ENCODE data around the gene ACOX3.
"Not testable (repeated sequence)": the region's sequence is repeated elsewhere in the genome, so short reads cannot be mapped to it uniquely, and the experiment has no call there.

Gene ACOX3

DNA sequence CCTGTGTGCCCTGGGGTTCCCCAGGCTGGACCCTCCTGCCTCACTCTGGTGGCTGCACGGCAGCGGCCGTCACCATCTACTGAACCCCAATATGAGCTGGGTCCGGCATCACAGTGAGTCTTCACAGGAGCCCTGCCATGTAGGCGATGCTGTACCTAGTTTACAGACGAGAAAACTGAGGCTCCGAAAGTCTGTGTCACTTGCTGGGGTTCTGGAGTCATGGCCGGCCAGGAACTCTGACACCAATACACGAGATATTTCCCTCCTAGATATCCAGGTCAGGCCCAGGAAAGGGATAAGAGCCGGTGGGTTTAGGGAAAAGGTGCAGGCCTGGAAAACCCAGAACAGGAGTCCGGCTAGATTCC lies 96.6 kb downstream of the ACOX3 start:
- no peak overlapping the region for H3K4me3 ChIP-seq (ENCODE audit: low read depth, low read length)
- TF ChIP-seq, protein P1, sequence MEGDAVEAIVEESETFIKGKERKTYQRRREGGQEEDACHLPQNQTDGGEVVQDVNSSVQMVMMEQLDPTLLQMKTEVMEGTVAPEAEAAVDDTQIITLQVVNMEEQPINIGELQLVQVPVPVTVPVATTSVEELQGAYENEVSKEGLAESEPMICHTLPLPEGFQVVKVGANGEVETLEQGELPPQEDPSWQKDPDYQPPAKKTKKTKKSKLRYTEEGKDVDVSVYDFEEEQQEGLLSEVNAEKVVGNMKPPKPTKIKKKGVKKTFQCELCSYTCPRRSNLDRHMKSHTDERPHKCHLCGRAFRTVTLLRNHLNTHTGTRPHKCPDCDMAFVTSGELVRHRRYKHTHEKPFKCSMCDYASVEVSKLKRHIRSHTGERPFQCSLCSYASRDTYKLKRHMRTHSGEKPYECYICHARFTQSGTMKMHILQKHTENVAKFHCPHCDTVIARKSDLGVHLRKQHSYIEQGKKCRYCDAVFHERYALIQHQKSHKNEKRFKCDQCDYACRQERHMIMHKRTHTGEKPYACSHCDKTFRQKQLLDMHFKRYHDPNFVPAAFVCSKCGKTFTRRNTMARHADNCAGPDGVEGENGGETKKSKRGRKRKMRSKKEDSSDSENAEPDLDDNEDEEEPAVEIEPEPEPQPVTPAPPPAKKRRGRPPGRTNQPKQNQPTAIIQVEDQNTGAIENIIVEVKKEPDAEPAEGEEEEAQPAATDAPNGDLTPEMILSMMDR (IDR thresholded peaks at IDR 0.05; ENCODE audit: borderline replicate concordance, insufficient read depth, low read depth, low read length): no peak

DNA sequence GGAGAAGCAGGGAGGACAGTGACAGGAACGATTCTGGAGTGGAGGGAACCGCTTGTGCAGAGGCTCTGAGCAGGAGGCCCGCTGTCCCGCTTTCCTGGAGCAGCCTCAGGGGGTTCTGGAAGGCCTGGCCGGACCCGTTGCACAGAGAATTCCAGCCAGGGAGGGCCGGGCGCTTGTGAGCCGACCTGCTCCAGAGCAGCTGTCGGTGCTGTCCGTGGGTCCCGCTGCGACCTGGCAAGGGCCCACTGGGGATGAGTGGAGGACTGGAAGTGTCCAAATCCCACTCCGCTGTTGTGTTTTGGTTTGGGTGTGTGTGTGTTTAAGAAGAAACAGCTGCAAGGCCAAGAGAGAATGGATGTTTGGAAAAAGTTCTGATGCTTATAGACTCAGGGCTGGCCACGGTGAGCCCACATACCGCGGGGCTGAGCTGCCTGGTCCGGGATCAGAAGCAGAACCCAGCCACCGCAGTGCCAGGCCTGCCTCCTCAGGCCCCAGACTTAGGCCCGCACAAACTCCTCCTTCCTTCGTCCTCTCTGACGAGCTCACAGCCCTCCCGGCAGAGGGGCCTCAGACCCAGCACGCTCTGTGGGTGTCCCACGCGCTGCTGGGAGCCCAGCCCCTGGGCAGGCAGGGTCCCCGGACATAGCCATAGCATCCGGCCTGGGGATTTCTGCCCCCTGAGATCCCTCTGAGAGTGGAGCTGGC lies 97.1 kb downstream of the ACOX3 start:
- TF ChIP-seq, protein P1 (IDR thresholded peaks at IDR 0.05; ENCODE audit: borderline replicate concordance, insufficient read depth, low read depth, low read length): no peak
- H3K4me3 ChIP-seq (ENCODE audit: low read depth, low read length): no peak overlapping the region

DNA sequence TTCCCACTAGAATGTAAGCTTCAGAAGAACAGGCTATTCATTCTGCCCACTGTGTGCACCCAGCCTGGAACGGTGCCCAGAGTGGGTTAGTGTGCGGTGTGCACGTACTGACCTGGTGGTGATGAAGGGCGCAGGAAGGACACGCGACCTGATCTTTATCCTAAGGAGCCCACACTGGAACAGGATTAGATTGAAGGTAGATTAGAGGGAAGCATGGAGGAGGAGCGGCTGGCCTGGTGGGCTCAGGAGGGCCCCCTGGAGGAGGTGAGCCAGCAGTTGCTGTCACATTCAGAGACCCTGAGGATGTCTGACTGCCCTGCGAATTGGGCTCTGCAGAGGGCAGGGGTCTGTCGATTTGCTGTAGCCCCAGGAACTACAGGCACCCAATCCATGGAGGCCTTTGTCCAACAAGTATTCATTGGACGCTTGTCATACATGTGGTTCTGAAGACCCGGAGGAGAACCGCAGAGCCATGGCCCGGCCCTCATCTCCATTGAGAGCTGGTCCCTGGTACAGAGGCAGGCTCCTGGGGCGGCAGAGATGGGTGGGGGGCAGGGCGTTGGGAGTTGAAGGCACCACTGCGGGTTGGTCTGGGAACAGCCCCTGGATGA lies 97.8 kb downstream of the ACOX3 start:
- H3K4me3 ChIP-seq (ENCODE audit: low read depth, low read length): no peak overlapping the region
- TF ChIP-seq, protein P1 (IDR thresholded peaks at IDR 0.05; ENCODE audit: borderline replicate concordance, insufficient read depth, low read depth, low read length): 0 out of 2 replicates have a peak, but pooled peaks have one; percentile 3

DNA sequence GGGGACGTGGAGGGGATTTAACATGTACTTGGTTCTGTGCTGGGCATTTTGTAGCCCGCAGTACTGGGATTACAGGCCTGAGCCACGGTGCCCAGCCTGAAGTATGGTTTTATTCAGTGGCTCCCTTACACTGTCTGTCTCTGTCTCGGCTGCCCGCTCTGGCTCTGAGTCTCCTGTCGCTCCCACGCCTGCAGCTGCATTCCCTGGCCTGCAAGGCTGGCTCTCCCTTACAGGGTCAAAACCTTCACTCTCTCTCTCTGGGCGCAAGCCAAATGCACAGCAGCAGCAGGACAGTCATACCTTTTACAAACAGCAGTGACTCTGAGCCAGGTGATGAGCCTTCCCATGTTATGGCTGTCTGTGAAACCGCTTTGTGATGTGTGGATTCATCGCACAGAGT lies 98.8 kb downstream of the ACOX3 start:
- TF ChIP-seq, protein P1 (IDR thresholded peaks at IDR 0.05; ENCODE audit: borderline replicate concordance, insufficient read depth, low read depth, low read length): no peak
- H3K4me3 ChIP-seq (ENCODE audit: low read depth, low read length): no peak overlapping the region

DNA sequence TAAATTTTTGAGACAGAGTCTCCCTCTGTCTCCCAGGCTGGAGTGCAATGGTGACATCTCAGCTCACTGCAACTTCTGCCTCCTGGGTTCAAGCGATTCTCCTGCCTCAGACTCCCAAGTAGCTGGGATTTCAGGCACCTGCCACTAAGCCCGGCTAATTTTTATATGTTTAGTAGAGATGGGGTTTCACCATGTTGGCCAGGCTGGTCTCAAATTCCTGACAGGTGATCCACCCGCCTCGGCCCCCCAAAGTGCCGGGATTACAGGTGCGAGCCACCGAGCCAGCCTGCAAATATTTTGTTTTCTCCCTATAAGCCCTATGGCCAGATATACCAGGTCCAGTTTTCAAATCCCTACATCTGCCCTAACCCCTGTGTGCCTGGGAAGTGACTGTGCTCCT lies 99.2 kb downstream of the ACOX3 start:
- not testable (repeated sequence) for H3K4me3 ChIP-seq (ENCODE audit: low read depth, low read length)

DNA sequence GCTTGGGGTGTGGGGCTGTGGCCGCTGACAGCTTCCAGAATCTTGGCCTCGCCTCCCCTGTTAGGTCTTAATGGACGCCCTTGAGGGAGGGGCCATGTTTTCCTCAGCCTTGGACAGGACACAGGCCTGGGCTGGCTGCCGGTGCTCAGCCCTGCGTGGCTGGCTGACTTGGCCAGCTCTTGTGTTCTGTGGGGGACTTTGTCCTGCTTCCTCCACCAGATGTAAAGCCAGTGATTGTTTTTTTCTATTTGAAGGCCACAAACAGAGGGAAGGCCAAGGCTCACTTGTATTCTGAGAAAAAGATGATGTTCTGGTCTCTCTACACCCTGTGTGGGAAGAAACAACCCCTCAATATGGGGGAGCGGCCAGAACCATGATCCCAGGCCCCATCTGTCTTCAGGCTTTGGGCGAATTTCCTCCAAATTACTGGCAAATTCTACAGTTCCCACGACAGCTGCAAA lies 99.7 kb downstream of the ACOX3 start:
- no peak overlapping the region for H3K4me3 ChIP-seq (ENCODE audit: low read depth, low read length)
- TF ChIP-seq, protein P1 (IDR thresholded peaks at IDR 0.05; ENCODE audit: borderline replicate concordance, insufficient read depth, low read depth, low read length): no peak

DNA sequence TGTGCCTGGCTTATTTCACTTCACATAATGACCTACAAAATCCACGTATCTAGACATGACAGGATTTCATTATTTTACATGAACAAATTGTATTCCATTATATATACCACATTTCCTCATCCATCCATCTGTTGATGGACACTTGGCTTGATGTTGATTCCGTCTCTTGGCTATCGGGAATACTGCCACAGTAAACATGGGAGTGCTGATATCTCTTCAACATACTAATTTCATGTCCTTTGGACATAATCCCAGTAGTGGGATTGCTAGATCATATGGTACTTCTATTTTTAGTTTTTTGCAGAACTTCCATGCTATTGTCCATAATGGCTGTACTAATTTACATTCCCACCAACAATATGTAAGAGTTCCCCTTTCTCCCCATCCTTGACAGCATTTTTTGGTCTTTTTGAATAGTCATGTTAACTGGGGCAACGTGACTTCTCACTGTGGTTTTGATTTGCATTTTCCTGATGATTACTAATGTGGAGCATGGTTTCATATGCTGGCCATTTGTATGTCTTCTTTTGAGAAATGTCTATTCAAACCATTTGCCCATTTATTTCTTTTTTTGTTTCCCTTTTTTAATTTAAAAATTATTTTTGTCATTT lies 102.1 kb downstream of the ACOX3 start:
- TF ChIP-seq, protein P1 (IDR thresholded peaks at IDR 0.05; ENCODE audit: borderline replicate concordance, insufficient read depth, low read depth, low read length): no peak
- no peak overlapping the region for H3K4me3 ChIP-seq (ENCODE audit: low read depth, low read length)
